Activated T-helper 17 cell treated with anti-CD3 and anti-CD28 coated beads, Interleukin-2, amount 50 U/mL, for 72 hours (primary cell): ENCODE measurements around the gene MORN1. TPM values are rescaled to one million over a fixed set of nuclear protein-coding genes. Genes with fewer than 3 reads are reported as not detected.

Experiments
- ATAC-seq: fragments of 150-1000 bp; cut with Tn5 transposase; replicated peaks from 2 replicates; pipeline ENCODE4 v1.10.0; 2021; ENCODE audit warnings: mild to moderate bottlenecking, moderate library complexity
- H3K27ac Mint-ChIP-seq: one replicate; pipeline ENCODE4 v1.8.0; 2022; ENCODE audit warnings: mixed read lengths
- H3K27me3 Mint-ChIP-seq: one replicate; pipeline ENCODE4 v1.8.0; 2022; ENCODE audit warnings: mixed read lengths
- H3K36me3 Mint-ChIP-seq: one replicate; pipeline ENCODE4 v1.8.0; 2022; ENCODE audit warnings: low read depth, mild to moderate bottlenecking, mixed read lengths
- H3K4me1 Mint-ChIP-seq: one replicate; pipeline ENCODE4 v1.8.0; 2022; ENCODE audit warnings: mixed read lengths
- H3K4me3 Mint-ChIP-seq: one replicate; pipeline ENCODE4 v1.8.0; 2022; ENCODE audit warnings: mild to moderate bottlenecking, mixed read lengths
- H3K9me3 Mint-ChIP-seq: one replicate; pipeline ENCODE4 v1.8.0; 2022; ENCODE audit warnings: mixed read lengths
- total RNA-seq, 2 donors: library from RNA; stranded (reverse); gene quantifications; one replicate each; pipeline ENCODE4 v1.2.3, GENCODE V29; 2022

Gene MORN1
- total RNA-seq, 2 donors from 2014 or later: 4.4 to 5.3 TPM

DNA sequence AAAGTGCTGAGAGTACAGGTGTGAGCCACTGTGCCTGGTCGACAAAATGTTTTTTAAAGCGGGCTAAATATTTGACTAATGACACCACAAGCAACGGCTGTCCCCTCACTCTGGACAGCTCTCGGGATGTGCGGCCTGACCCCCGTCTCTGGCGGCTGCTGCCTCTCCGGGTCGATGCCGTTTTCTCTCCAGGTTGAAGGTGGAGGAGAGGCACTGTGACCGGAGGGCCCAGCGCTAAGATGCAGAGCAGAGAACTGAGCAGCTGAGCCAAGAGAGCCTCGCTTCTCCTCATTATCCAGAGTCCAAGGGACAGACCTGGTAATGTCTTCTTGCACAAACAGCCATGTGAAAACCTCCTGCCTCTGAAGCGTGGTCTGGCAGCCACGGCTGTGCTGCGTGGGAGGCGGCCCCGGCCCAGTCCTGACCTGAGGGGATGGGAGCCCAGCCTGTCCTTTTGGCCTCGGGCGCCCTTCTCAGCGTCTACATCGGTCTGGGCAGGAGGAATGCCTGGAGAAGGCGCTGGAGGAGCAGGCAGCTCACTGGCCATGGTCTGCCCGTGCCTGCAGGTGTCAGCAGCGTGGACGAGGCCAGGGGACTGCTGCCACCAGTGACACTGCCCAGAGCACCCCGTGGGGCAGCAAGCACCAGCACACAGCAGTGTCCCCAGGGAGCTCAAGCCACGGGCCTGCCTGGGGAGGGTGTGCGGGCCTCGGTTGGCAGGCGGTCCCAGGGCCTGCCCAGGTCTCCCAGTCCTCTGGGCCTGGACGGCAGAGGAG lies 10.3 kb downstream of the MORN1 start:
- Mint-ChIP-seq H3K36me3 (no peaks in the 10 kb centered on the region), H3K9me3 (no peaks in the 10 kb centered on the region), H3K4me1 (no peaks in the 10 kb centered on the region), H3K27ac (no peak overlapping the region), H3K4me3 (no peak overlapping the region), H3K27me3 (no peaks in the 10 kb centered on the region)
- no peak for ATAC-seq

DNA sequence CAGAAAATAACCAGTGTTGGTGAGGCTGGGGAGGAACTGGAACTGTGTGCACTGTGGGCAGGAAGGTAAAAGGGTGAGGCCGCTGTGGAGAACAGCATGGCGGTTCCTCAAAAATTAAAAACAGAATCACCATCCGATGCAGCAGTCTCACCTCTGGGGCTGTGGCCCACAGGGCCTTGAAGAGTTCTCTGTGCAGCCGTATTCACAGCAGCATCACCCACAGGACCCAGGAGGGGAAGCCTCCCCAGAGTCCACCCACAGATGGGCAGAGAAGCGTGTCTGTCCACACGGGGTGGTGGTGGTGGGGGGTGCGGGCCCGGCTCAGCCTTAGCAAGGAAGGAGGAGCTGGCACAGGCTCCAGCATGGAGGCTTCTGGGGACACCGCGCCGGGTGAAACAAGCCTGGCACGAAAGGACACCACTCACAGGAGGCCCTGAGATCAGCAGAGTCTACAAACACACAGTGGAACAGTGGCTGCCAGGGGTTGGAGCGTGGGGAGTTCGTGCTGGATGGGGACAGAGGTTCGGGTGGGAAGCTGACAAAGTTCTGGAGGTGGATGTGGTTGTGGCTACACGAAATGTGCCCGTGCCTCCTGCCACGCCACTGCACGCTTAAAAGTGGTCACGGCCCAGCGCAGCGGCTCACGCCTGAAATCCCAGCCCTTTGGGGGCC lies 11.5 kb downstream of the MORN1 start:
- Mint-ChIP-seq H3K4me3 (no peak overlapping the region), H3K36me3 (no peaks in the 10 kb centered on the region), H3K27ac (no peak overlapping the region), H3K4me1 (no peaks in the 10 kb centered on the region), H3K27me3 (no peaks in the 10 kb centered on the region), H3K9me3 (no peaks in the 10 kb centered on the region)
- no peak for ATAC-seq

DNA sequence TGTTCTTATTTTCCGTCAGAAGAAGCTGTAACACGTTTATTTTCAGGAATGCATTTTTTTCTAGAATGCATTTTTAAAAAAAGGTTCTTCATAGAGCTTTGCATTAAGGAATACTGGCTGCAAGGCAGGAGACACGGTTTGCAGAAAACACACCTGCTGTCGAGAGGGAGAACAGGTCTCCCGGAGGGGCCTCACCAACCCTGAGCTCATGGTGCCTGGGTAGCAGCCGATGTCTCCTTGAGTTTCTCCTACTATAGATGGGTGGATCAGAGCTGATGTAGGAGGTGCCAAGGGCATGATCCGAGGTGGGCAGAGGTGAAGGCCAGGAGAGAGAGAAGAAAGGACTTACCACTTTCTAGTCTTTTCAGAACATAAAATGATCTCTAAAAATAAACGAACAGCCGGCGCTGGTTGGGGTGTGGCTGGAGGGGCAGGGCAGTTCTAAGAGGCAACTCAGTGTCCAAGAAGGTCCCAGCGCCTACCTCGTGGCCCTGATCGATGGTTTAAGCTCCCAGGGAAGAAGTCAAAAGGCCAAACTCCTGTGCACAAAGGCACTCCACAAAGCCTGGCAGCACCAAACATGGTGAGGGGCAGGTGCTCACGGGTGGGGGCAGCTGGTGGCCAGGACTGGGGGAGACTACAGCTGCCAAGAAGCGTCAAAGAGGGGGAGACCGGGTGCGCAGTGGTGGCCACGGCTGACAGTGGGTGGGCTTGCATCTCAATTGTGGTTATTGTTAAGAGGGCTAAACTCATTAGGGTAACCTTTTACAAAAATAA lies 12.2 kb downstream of the MORN1 start:
- Mint-ChIP-seq H3K27me3 (no peaks in the 10 kb centered on the region), H3K9me3 (no peaks in the 10 kb centered on the region), H3K4me3 (no peak overlapping the region), H3K4me1 (no peaks in the 10 kb centered on the region), H3K27ac (no peak overlapping the region), H3K36me3 (no peaks in the 10 kb centered on the region)
- no peak for ATAC-seq

DNA sequence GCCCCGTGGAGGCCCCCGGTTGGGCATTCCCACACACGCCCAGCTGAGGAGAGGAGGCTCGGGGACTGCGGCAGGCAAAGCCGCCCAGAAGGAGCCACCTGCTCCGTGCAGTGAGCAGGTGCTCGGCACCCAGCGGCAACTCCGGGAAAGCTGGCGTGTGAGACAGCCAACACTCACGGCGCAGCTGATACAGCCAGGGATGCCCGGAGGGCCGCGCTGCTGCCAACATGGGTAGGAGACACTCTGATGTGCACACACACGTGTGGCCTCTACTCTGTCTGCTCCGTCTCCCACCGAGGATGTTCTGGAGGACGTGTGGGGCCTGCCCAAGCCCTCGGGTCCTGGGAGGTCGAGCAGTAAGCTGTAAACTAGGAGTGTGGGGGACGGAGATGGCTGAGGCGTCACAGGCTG lies 12.9 kb downstream of the MORN1 start:
- Mint-ChIP-seq H3K4me3 (no peak overlapping the region), H3K9me3 (no peaks in the 10 kb centered on the region), H3K27me3 (no peaks in the 10 kb centered on the region), H3K4me1 (no peaks in the 10 kb centered on the region), H3K27ac (no peak overlapping the region), H3K36me3 (no peaks in the 10 kb centered on the region)
- ATAC-seq: no peak

DNA sequence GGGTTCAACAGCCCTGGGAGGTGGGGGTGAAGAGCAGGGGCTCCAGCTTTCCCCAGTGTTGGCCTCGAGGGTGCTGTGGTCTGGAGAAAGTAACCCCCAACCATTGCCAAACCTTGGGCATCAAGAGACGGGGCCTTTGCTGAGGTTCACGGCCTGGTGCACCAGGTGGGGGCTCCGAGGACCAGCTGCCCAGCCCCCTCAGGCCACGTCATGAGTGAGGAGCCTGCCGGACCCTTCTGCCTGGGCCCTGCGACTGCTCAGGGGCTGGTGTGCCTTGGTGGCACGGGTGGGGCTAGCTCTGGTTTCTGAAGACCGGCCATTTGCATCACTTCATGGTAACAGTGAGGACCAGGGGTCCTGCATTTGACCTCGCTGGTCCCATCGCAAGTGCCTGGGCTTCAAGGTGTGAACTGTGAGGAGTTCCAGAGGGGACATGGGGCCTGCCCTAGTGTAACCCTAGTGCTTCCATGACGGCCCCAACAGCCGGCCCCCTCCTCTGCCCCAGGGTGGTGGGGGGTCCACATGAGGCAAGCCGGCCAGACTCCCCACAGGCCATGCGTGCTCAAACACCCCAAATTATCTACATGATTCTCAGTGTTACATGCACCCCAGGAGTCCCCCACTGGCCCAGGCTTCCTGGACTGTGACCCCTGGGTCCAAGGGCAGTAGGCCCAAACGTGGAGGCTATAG lies 13.5 kb downstream of the MORN1 start:
- H3K9me3 Mint-ChIP-seq: no peaks in the 10 kb centered on the region
- no peak overlapping the region for H3K4me3 Mint-ChIP-seq
- H3K27me3 Mint-ChIP-seq: no peaks in the 10 kb centered on the region
- no peak overlapping the region for H3K27ac Mint-ChIP-seq
- no peaks in the 10 kb centered on the region for H3K36me3 Mint-ChIP-seq
- no peaks in the 10 kb centered on the region for H3K4me1 Mint-ChIP-seq
- ATAC-seq: no peak

DNA sequence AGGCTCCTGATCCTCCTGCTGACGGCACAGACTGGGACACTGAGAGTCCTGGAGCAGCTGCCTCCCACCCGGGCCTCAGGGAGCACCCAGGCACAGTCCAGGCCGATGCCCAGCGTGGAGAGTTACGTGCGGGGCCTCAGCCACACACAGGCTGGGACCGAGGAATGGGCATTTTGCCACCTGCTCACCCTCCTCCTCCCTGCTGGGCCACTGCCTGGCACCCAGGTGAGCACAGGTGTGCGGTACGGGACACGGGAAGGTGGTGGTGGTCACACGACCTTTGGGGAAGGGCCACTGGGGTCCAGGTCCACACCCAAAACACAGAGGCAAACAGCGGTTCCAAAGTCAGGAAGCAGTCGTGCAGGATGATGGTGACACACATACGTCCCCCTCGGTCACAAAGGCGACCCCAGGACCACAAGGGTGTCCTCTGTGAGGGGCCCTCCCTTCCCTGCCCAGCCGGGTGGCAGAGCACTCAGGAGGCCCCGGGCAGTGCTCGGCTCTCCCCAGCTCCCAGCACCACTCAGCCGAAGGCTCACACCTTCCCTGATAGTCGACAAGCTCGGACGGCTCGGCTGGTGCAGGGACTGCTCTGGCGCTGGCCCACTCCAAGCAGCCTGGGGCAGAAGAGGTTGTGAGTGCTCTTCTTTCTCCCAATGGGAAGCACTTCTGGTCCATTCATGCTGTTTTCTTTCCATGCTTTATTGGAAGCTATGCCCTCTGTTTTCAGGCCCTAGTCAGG lies 14.3 kb downstream of the MORN1 start:
- Mint-ChIP-seq H3K4me1 (no peaks in the 10 kb centered on the region), H3K4me3 (no peak overlapping the region), H3K27ac (no peak overlapping the region)

DNA sequence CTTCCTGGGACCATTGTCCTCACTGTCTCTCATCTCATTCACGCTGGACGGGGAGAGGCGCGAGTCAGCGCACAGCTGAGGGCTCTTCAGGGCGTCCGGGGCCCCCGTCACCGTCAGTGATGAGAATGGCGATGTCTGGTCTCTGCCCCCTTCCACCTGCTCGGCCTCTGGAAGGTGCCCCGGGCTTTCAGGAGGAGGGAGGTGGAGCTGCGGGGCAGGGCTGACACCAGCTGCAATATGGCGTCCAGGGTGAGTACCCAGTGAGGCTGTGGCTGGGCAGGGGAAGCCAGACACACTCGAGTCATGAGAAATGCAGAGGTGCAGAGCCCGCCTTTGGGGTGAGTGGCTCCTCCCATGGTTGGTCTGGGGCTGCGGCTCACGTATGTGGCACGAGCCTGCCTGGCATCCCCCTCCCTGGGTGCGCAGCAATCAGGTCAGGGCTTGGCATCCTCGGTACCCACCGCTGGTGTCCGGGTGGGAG lies 15.1 kb downstream of the MORN1 start:
- no peaks in the 10 kb centered on the region for H3K9me3 Mint-ChIP-seq
- H3K27ac Mint-ChIP-seq: no peak overlapping the region
- no peaks in the 10 kb centered on the region for H3K4me1 Mint-ChIP-seq
- no peaks in the 10 kb centered on the region for H3K27me3 Mint-ChIP-seq
- H3K4me3 Mint-ChIP-seq: no peak overlapping the region
- H3K36me3 Mint-ChIP-seq: no peaks in the 10 kb centered on the region
- no peak for ATAC-seq

More for the DNA sequence above, 14.3 kb downstream of the MORN1 start:
- no peaks in the 10 kb centered on the region for H3K27me3 Mint-ChIP-seq
- no peaks in the 10 kb centered on the region for H3K9me3 Mint-ChIP-seq
- H3K36me3 Mint-ChIP-seq: no peaks in the 10 kb centered on the region
- ATAC-seq: no peak

DNA sequence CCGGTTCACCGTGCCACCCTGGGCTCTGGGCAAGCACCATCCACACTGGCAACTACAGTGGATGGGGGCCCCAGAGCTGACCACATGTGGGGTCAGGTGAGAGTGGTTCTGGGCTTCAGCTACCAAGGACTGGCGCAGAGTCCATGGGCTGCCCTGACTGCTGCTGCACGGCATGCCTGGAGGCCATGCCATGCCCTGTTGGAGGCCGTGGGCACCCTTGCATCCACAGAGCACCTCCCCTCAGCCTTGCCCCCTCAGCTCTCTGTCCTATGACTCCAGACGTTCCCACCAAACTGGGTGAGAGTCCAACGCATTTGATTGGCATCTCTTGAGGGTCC lies 15.5 kb downstream of the MORN1 start:
- Mint-ChIP-seq H3K36me3 (no peaks in the 10 kb centered on the region), H3K27me3 (no peaks in the 10 kb centered on the region)
- no peak for ATAC-seq

DNA sequence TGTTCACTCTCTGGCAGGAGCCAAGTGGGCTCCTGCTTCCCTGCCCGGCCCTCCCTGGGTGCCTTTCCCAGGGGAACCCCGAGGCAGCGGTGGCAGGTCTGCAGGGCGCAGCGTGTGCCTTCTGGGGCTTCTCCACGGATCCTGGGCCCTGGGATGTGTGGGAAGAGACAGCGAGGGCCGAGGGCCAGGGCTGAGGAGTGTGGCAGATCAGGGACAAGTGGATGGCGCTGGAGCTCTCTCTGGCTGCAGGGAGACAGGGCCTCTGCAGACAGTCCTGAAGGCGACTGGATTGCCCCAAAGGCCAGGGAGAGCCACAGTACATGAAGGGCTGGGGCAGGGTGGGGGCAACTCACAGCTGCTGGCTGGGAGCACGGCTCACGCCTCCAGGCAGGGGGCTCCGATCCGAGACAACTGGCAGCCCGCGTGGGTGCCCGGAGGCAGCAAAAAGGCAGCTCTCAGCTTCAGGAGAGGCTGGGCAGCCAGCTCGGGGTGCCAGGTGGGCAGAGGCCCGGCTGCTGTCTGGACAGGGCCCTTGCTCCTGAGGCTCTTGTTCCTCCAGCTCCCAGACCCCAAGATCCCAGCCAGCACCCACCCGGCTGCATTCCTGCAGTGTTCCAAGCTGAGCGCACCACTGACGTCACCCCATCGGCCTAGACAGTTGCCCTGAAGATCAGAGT lies 16.0 kb downstream of the MORN1 start:
- Mint-ChIP-seq H3K4me1 (no peaks in the 10 kb centered on the region), H3K27me3 (no peaks in the 10 kb centered on the region), H3K4me3 (no peak overlapping the region), H3K9me3 (no peaks in the 10 kb centered on the region), H3K27ac (no peak overlapping the region), H3K36me3 (no peaks in the 10 kb centered on the region)
- no peak for ATAC-seq

More for the DNA sequence above, 15.5 kb downstream of the MORN1 start:
- Mint-ChIP-seq H3K9me3 (no peaks in the 10 kb centered on the region), H3K4me3 (no peak overlapping the region), H3K4me1 (no peaks in the 10 kb centered on the region), H3K27ac (no peak overlapping the region)

DNA sequence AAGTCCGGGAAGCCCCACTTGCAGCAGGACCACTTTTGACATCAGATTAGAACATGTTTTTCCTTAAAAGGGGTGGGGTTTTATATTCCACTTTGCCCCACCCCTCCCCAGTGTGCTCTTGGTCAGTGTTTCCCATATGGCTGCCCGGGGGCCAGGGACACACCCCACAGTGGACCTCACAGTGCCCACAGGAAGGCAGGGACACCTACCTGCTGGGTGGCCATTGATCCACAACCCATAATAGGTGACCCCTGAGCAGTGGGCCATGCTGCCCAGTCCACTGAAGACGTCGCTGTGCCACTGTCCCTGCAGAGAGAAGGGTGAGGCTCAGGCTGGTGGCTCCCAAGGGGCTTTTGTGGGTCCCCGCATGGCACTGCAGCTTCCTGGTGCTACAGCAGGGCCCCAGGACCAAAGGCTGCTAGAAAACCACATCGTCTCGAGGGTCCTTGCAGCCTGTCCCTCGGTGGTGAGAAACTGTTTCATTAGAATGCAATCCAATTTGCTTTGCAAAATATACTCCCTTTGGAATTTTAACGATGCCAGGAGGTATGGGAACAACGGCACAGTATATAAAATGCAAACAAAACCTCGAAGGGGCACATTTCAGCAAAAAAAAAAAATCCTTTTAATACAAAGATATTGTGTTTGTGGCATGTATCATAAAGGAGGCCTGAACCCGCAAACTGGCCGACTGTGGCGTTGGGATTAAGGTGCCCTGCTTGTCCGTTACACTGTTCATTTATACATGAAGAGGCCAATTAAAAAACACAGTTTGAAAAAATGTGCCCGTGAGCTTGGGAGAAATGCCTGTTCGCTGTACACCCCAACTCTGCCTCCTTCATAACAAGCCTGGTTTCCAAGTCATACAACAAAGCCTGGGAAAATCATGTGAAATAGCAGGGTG lies 16.9 kb downstream of the MORN1 start:
- Mint-ChIP-seq H3K27ac (no peak overlapping the region), H3K36me3 (no peaks in the 10 kb centered on the region), H3K27me3 (no peaks in the 10 kb centered on the region), H3K9me3 (no peaks in the 10 kb centered on the region), H3K4me3 (no peak overlapping the region), H3K4me1 (no peaks in the 10 kb centered on the region)
- no peak for ATAC-seq

DNA sequence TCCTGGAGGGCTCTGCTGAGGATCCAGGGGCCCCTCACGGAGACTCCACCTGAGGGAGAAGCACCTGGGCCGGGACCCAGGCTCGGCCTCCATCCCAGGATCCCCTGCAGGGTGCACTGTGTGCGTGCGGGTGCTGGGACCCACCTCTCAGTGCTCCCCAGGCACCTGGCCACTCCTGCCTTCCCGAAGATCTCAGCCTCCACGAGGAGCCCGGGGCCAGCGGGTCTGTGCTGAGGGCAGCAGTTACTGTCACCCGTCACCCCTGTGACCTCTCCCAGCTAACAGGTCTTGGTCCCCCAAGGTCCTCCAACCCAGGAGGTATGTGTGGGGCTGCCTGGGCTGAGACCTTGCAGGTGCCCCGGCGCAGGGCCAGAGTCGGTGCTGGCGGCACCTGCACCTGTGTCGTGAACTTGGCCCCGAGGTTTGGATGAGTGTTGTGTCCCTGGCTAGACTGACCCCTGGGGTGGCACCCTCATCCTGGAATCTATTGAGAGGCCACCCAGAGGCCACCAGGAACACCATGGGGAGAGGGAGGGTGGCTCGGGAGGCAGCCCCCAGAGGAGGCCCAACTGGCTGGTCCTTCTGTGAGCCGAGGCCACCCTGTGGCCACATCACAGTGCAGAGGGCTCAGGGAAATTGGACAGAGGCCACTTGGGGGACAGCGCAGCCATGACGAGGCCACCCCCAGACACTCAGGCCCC lies 17.7 kb downstream of the MORN1 start:
- no peak for ATAC-seq
- Mint-ChIP-seq H3K36me3 (no peaks in the 10 kb centered on the region), H3K4me3 (no peak overlapping the region), H3K27me3 (no peaks in the 10 kb centered on the region), H3K27ac (no peak overlapping the region), H3K9me3 (no peaks in the 10 kb centered on the region), H3K4me1 (no peaks in the 10 kb centered on the region)
